ENCODE data around the gene IRGC. TPM values are rescaled to one million over a fixed set of nuclear protein-coding genes. Genes with fewer than 3 reads are reported as not detected.

Gene IRGC
- total and polyA plus RNA-seq, 9 of the 15 experiments (the other 6 are each of a cell fraction or from before 2014, with no cell fraction given), result not detected

GRCh38 chr19:43723588-43723987 lies 7.7 kb downstream of the IRGC start (continued):
- TF ChIP-seq ZBTB7A (IDR thresholded peaks at IDR 0.05; ENCODE audit: borderline replicate concordance, control insufficient read depth, low read depth, low read length), result no peak
- TF ChIP-seq HDAC1 (IDR thresholded peaks at IDR 0.05), result no peak
- no peak for TF ChIP-seq KLF1 (tag; IDR thresholded peaks at IDR 0.05)
- no peak for TF ChIP-seq TCF15 (CRISPR knock-in tag; IDR thresholded peaks at IDR 0.05)
- no peak for TF ChIP-seq GATAD2A (IDR thresholded peaks at IDR 0.05)
- no peak for TF ChIP-seq KDM4B (IDR thresholded peaks at IDR 0.05; ENCODE audit: borderline replicate concordance in 2 of 2, low read depth in 1 of 2)
- TF ChIP-seq PURB (CRISPR knock-in tag; IDR thresholded peaks at IDR 0.05; ENCODE audit: low read depth), result no peak
- peak; percentile 92 for TF ChIP-seq ZBTB33 (CRISPR knock-in tag; IDR thresholded peaks at IDR 0.05)
- TF ChIP-seq GATAD2B (IDR thresholded peaks at IDR 0.05; ENCODE audit: borderline replicate concordance), result no peak
- no peak for TF ChIP-seq ZNF311 (CRISPR knock-in tag; IDR thresholded peaks at IDR 0.05)
- TF ChIP-seq NR2C2 (CRISPR knock-in tag; IDR thresholded peaks at IDR 0.05), result no peak
- TF ChIP-seq NR2C2 (tag; IDR thresholded peaks at IDR 0.05), result no peak
- no peak for TF ChIP-seq HDAC8 (tag; IDR thresholded peaks at IDR 0.05)
- peak; percentile 42 to 67 (median 57) for TF ChIP-seq CTCF (IDR thresholded peaks at IDR 0.05 in 2 of 3, conservative IDR thresholded peaks at IDR 0.05 in 1 of 3; ENCODE audit: insufficient read depth in 2 of 3, low read depth in 1 of 3, low read length in 3 of 3)
- TF ChIP-seq SMC3 (conservative IDR thresholded peaks at IDR 0.05; ENCODE audit: insufficient read depth, low read depth, low read length), result peak; percentile 46
- TF ChIP-seq ZNF77 (CRISPR knock-in tag; IDR thresholded peaks at IDR 0.05), result no peak
- TF ChIP-seq REST (IDR thresholded peaks at IDR 0.05; ENCODE audit: borderline replicate concordance), result peak; percentile 73; the same call in 1 of the 2 replicates
- TF ChIP-seq REST (CRISPR knock-in tag; IDR thresholded peaks at IDR 0.05; ENCODE audit: low read depth), result no peak

Data from K562 (cell line).